Stimulated activated CD8-positive, alpha-beta memory T cell treated with anti-CD3 and anti-CD28 coated beads, Interleukin-7, amount 100 ng/mL, for 1 hour (primary cell): ENCODE data around the gene ADTRP.

Experiments
- DNase-seq, 2 donors: peaks; one replicate each; pipeline ENCODE4 v3.0.0-alpha.2; 2020; ENCODE audit warnings: low read depth in 2 of 2

Gene ADTRP

GRCh38 chr6:11778648-11779328, at the start of gene ADTRP:
Gene ADTRP (minus strand): TSS chr6:11778803. CDS start chr6:11778759, 44 bp downstream.
- no peak for DNase-seq

GRCh38 chr6:11826779-11827178, 48.2 kb upstream of the ADTRP start:
- DNase-seq = no peak

- DNase-seq = no peak
These were observed 46.4 kb upstream of the ADTRP start for GRCh38 chr6:11824986-11825385.

GRCh38 chr6:11822346-11822745, 43.7 kb upstream of the ADTRP start:
- DNase-seq = no peak

GRCh38 chr6:11821781-11822180, 43.2 kb upstream of the ADTRP start:
- DNase-seq = no peak

GRCh38 chr6:11820821-11821220, 42.2 kb upstream of the ADTRP start:
- DNase-seq = no peak

GRCh38 chr6:11819486-11819885, 40.9 kb upstream of the ADTRP start:
- DNase-seq = no peak

GRCh38 chr6:11815231-11815630, 36.6 kb upstream of the ADTRP start:
- DNase-seq = no peak

- no peak for DNase-seq
These were observed 36.2 kb upstream of the ADTRP start for GRCh38 chr6:11814819-11815218.

GRCh38 chr6:11814106-11814505, 35.5 kb upstream of the ADTRP start:
- no peak for DNase-seq

- DNase-seq = no peak
These were observed 35.0 kb upstream of the ADTRP start for GRCh38 chr6:11813606-11814005.

- no peak for DNase-seq
These were observed 34.3 kb upstream of the ADTRP start for GRCh38 chr6:11812951-11813350.

GRCh38 chr6:11812439-11812838, 33.8 kb upstream of the ADTRP start:
- no peak for DNase-seq

- no peak for DNase-seq
These were observed 33.2 kb upstream of the ADTRP start for GRCh38 chr6:11811644-11812264.

- DNase-seq = no peak
These were observed 32.4 kb upstream of the ADTRP start for GRCh38 chr6:11810854-11811643.

- no peak for DNase-seq
These were observed 31.5 kb upstream of the ADTRP start for GRCh38 chr6:11810039-11810541.

- DNase-seq = no peak
These were observed 29.5 kb upstream of the ADTRP start for GRCh38 chr6:11808054-11808453.

GRCh38 chr6:11806561-11807317, 28.1 kb upstream of the ADTRP start:
- DNase-seq = no peak

GRCh38 chr6:11805259-11806053, 26.9 kb upstream of the ADTRP start:
- no peak for DNase-seq

- no peak for DNase-seq
These were observed 26.1 kb upstream of the ADTRP start for GRCh38 chr6:11804701-11805100.

GRCh38 chr6:11804135-11804534, 25.5 kb upstream of the ADTRP start:
- no peak for DNase-seq
